Hematopoietic multipotent progenitor cell treated with erythropoietin and hydrocortisone succinate and interleukin-3 and kit ligand, for 17 days (in vitro differentiated cells): Measurements from ENCODE around the gene PHIP.
"Not testable (repeated sequence)": the region's sequence is repeated elsewhere in the genome, so short reads cannot be mapped to it uniquely, and the experiment has no call there.

Experiments
- DNase-seq: peaks from one replicate; pipeline ENCODE4 v3.0.0-alpha.2; 2015; ENCODE audit warnings: low spot score

The PHIP gene

DNA sequence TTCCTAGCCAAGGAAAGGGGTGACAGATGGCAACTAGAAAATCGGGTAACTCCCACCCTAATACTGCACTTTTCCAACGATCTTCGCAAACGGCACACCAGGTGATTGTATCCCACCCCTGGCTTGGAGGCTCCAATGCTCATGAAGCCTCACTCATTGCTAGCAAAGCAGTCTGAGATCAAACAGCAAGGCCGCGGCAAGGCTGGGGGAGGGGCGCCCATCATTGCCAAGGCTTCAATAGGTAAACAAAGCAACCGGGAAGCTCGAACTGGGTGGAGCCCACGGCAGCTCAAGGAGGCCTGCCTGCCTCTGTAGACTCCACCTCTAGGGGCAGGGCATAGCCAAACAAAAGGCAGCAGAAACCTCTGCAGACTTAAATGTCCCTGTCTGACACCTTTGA is 156.9 kb downstream of the PHIP start:
- not testable (repeated sequence) for DNase-seq

DNA sequence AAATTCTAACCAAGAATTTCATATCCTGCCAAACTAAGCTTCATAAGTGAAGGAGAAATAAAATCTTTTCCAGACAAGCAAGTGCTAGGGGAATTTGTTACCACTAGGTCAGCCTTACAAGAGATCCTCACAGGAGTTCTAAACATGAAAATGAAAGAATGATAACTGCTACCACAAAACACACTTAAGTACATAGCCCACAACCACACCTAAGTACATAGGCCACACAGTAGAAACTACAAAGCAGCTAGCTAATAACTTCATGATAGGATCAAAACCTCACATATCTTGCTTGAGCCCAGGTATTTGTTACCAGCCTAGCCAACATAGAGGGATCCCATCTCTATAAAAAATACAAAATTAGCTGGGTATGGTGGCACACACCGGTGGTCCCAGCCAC is 160.3 kb downstream of the PHIP start:
- no peak for DNase-seq

DNA sequence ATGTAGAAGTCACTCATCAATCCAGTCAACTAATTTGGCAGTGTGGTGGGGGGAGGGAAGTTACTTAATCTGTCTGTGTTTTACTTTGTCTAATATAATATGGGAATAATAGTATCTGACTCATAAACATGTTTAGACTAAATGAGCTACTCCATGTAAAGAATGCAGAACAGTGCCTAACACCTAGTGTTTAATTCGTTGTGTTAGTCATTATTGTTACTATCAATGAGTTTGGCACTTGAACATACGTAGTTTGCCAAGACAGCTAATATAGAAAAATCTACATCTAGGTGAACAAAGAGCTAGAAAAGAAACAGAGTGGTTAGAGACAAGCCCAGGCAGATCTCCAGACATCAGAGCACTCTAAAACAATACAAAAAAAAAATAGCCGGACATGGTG is 161.6 kb downstream of the PHIP start:
- no peak for DNase-seq

DNA sequence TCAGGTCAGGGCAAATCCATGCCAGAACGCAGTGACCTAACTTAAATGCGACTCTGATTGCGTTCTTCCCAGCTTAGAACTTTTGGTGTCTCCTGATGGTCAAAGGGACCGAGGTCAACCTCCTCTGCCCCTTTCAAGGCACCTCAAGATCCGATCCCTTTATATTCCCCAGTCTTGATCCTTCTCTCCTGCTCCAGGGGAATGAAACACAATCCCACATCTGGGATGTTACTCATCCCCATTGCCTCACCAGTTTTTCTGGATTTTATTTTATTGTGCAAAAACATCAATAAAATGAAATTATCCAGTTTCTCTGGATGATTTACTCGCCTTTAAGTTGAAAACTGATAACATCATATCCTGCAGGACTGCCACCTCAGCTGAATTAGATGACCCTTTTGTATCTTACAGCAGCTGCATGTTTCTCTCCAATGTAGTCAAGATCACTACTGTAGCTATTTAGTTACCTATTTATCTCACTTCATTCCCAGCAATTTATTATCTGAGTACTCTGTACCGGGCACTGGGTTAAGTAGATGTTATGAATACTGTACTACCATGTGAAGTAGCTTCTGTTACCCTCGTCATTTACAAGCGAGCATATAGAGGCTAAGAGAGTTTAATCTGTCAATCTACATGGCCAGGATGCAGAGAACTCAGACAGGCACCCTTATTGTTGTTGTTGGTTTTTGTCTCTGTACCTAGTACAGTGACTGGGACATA is 166.7 kb downstream of the PHIP start:
- DNase-seq = no peak

DNA sequence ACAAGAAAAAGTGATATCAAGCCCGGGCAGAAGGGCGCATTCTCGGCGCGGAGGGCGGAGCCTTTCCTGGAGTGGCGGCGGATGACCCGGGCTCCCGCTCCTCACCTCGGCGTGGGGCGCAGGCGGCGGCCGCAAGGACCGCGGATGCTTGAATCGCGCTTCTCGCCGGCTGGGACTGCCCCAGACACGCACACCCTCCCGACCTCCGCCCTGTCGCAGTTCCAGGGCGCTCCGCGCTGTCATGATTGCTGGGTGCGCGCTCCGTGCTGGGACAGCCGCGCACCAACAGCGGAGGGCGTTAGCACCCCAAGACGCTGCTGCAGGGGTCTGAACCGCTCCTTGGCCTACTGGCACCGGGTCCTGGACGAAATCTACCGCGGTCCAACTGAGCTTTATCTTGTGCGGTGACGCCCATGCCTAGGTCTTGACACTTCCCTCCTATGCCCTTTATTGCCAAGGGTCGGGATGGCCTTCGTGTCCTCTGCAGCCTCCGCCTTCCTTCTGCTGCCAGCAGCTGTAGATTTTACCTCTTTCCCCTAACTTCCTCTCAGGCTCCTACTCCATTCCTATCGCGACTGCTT is 167.4 kb downstream of the PHIP start:
- DNase-seq = no peak

DNA sequence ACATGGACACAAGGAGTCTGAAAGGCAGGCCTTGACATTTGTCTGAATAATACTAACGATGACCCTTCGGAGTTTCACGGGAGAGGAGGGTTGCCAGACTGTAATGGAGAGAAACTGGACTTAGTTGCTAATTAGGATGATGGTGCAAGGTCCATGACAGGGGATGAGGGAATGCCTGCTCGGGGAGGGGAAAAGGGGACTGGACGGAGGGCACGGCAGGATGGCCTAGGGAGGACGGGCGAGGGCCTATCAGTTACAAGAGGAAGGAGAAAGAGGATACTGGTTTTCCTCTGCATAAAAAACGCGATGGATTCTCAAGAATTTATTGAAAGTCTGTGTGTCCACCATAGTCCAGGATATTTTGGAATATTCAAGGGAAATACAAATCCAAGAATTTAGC is 168.0 kb downstream of the PHIP start:
- DNase-seq = no peak

DNA sequence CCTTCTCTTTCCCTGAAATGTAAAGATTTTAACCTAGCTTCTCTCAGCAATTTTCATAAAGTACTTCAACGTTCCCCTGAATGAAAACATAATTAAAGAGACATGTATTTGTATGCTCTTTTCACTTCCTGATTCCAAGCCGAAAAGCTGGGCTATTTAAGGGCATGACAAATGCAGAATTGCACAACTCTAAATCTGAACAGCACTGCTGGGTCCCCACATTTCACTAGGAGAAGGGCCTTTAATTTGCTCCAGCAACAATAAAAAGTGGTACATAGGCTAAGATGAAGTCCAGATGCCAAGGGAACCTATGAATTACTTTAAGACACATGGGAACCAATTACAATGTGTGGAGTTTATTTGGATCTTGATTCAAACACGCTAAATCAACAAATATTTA is 168.7 kb downstream of the PHIP start:
- DNase-seq = no peak

DNA sequence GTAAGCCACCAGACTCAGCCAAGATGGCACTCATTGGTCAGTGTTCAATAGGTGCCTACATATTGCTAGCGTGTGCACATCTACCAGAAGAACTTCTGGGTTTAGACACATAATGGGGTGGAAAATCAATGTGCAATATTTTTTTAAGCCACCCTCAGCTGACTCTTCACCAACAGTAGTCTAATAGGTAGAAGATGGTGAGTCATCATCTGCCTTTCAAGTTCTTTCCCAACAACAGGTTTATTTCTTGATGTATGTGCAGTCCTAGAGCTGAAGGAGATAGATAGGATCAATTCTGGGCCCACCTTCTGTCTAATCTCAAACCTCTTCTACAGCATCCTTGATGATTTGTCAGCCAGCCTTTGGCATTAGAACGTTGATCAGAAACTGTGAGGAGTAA is 169.4 kb downstream of the PHIP start:
- no peak for DNase-seq

DNA sequence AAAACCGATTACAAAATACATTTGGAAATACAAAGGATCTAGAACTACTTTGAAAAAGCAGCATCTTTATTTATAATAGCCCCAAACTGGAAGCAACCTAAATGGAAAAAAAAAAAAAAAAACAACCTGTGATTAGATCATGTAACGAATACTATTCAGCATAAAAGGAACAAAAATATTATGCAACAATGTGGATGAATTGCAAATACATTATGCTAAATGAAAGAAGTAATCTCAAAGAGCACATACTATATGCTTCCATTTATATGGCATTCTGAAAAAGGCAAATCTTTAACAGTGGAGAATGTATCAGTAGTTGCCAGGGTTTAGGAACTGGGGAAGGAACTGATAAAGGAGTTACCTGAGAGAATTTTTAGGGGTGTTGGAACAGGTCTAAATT is 181.8 kb downstream of the PHIP start:
- DNase-seq = no peak

DNA sequence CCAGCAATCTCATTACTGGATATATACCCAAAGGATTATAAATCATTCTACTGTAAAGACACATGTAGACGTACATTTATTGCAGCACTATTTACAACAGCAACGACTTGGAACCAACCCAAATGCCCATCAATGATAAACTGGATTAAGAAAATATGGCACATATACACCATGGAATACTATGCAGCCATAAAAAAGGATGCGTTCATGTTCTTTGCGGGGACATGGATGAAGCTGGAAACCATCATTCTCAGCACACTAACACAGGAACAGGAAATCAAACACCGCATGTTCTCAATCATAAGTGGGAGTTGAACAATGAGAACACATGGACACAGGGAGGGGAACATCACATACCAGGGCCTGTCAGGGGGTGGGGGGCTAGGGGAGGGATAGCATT is 188.2 kb downstream of the PHIP start:
- not testable (repeated sequence) for DNase-seq
